Fibroblast of villous mesenchyme (primary cell): ENCODE data around the gene ABTB1. TPM values are rescaled to one million over a fixed set of nuclear protein-coding genes. Genes with fewer than 3 reads are reported as not detected.

Experiments
- DNase-seq: peaks from one replicate; pipeline ENCODE4 v3.0.0-alpha.2; 2010; ENCODE audit warnings: low read depth
- H3K4me3 ChIP-seq: 2 replicates; pipeline ENCODE4 v1.5.1; 2011; ENCODE audit warnings: low read depth, mild to moderate bottlenecking, low read length
- total RNA-seq: library from RNA; depleted of rRNA; stranded (reverse); fragments of >200 nt; gene quantifications from 2 replicates; pipeline ENCODE4 v1.2.3, GENCODE V29; 2012
- TF ChIP-seq, protein P1 (sequence below): IDR thresholded peaks from 2 replicates; pipeline ENCODE4 v1.5.1; 2012; ENCODE audit warnings: low read depth, mild to moderate bottlenecking, low read length; ENCODE audit not compliant: insufficient read depth

Gene ABTB1
- total RNA-seq, 1 donor: 3.5 TPM

DNA sequence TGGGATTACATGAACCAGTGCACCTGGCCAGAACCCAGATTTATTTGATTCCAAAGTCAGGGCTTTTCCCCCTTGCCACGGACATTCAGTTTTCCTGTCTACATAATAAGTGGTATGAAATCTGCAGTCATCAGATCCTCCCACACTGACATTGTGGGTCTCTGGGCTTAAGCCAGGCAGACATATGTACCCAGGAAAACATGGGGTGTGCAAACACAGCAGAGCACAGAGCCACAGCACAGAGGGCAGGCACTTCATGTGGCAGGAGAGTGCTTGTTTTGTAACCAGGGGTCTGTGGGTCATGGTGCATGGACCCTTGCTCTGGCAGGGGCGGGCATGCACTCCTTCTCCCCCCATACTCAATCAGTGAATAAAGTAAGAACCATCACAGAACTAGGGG is 6.1 kb upstream of the ABTB1 start:
- H3K4me3 ChIP-seq: no peak overlapping the region
- TF ChIP-seq, protein P1, sequence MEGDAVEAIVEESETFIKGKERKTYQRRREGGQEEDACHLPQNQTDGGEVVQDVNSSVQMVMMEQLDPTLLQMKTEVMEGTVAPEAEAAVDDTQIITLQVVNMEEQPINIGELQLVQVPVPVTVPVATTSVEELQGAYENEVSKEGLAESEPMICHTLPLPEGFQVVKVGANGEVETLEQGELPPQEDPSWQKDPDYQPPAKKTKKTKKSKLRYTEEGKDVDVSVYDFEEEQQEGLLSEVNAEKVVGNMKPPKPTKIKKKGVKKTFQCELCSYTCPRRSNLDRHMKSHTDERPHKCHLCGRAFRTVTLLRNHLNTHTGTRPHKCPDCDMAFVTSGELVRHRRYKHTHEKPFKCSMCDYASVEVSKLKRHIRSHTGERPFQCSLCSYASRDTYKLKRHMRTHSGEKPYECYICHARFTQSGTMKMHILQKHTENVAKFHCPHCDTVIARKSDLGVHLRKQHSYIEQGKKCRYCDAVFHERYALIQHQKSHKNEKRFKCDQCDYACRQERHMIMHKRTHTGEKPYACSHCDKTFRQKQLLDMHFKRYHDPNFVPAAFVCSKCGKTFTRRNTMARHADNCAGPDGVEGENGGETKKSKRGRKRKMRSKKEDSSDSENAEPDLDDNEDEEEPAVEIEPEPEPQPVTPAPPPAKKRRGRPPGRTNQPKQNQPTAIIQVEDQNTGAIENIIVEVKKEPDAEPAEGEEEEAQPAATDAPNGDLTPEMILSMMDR: no peak

DNA sequence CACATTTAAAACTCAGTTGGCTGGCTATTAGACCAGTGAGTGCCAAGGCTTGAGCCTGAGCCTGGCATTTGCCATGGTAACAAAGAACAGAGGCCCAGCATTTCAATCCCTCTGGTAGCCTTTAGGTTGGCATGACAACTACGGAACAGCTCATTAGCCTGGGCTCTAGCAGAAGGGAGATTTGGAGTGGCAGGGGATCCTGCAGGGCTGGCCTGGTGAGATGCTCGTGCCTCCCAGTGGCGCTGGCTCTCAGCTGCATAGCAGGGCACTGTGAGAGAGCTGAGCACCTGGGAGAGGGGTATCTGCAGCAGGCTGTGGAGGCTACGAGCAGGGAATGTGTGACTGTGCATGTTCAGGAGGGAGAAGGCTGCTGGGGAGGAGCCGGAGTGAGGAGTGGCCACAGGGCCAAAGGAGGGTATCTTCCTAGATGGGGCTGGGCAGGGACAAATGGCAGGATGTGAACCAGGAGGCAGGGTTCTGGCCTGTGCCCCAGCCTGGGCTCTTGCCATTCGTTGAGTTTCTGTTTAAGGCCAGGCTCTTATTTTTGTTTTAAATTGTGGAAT is 5.6 kb upstream of the ABTB1 start:
- TF ChIP-seq, protein P1: no peak
- DNase-seq: no peak
- no peak overlapping the region for H3K4me3 ChIP-seq

More for the DNA sequence above, 6.1 kb upstream of the ABTB1 start:
- no peak for DNase-seq

DNA sequence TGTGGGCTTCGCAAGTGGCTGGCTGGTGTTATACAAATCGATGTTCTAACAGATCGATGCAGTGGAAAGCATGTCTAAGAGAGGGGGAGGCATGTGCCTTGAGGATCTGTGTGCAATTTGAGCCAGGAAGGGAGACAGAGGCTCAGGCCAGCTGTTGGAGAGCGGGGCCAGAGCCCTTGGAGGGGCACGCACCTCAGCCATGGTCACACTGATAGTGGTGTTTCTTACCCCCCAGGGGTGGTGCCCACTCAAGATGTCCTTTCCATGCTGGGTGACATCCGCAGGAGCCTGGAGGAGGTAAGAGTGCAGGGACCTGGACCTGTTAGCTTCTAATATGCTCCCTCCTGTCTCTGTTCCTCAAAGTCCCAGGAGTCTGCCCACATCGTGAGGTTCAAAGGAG is 3.8 kb upstream of the ABTB1 start:
- H3K4me3 ChIP-seq: no peak overlapping the region
- DNase-seq: no peak
- TF ChIP-seq, protein P1: no peak

DNA sequence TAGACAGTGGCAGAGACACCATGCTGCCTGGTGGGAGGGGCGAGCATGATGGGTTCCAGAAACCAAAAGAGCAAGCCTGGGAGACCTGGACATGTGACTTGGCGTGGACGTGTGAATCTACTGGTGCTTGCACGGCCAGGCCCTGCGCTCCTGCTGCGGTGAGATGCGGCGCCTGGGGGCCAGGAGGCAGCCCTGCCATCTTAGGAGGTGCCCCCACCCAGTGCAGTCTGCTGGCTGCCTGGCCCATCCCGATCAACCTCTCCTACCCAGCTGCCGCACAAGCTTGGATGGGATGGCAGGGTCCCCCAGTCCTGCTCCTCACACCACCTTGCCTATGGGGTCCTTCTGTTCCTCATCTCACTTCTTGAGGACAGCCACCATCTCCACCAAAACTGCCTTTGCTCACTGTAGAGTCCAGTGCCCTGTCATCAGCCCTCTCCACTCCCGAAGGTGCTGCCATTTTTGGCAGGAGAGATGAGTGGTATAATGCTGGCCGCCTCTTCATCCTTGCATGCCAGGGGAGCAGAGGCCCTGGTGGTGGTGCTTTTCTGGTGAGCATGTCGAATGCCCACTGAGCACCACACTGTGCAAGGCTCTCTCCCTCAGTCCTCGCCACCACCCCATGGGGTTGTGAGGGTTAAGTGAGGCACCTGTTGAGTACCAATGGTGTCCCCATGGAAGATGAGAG is 3.1 kb upstream of the ABTB1 start:
- TF ChIP-seq, protein P1: no peak
- DNase-seq: no peak
- no peak overlapping the region for H3K4me3 ChIP-seq

DNA sequence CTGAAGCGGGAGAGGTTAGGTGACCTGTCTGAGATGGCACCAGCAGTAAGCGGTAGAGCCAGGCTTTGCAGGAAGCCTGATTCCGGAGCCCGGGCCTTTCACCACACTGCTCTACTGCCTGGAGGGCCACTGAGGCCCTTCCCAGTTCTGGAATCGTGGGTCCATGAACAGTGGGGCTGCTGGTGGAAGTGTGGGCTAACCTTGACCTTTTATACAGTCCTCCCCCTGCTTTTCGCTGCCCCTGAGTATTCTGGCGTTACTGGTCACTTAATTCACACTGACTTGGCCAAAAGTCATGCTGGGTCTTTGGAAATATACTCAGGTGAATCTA is 2.6 kb upstream of the ABTB1 start:
- TF ChIP-seq, protein P1: no peak
- no peak for DNase-seq
- H3K4me3 ChIP-seq: no peak overlapping the region

DNA sequence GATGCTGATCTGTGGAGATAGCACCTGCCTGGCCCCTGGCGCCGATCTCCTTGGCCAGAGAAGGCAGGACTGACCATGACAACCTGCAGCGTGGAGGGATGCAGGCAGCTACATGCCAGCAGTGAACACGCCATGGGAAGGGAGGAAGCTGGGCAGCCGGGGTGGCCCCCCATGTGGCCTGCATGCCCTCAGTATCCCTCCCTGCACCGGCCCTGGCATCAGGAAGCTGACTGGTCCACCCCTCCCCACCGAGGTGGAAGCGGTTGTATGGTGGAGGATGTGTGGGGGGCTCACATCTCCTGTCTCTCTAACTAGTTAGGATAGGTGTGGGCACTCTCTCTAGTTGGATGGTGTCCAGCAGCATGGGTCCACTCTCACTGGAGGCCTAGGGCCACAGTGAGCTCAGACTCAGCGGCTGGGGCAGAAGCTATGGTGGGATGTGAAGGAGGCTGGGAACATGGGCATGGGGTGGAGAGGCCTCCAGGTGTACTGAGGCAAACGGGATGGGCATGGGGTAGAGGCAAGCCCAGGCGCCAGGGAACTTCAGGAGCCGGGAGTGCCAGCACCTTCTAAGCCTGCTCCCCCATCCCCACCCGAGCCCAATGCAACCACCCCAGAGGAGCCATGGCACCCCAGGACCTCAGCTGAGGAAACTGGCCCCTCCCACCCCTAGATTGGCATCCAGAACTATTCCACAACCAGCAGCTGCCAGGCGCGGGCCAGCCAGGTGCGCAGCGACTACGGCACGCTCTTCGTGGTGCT is 1.8 kb upstream of the ABTB1 start:
- TF ChIP-seq, protein P1: no peak
- DNase-seq: no peak

More for the DNA sequence above, 1.8 kb upstream of the ABTB1 start:
- no peak overlapping the region for H3K4me3 ChIP-seq
